Spleen (tissue), 7 donors: Measurements from ENCODE around the gene ZCCHC7.

Source experiments
- CTCF ChIP-seq, 11 experiments: fragments of 200-600 bp in 7 of 11; fragments of 450-650 bp in 4 of 11; sonication (generic) in 4 of 11; IDR thresholded peaks in 8 of 11; conservative IDR thresholded peaks in 3 of 11; 1 replicate in 7 of 11; 2 replicates in 4 of 11; pipeline versions ENCODE4 v1.4.0 to v1.8.0; 2016 to 2021; ENCODE audit warnings: antibody characterized with exemption in 11 of 11, inconsistent platforms in 4 of 11, mild to moderate bottlenecking in 1 of 11
- POLR2AphosphoS5 ChIP-seq, 3 donors: sonication (generic); formaldehyde crosslinking; IDR thresholded peaks; one replicate each; pipeline ENCODE4 v1.5.1; 2017; ENCODE audit warnings: antibody characterized with exemption in 3 of 3
- donor health status: DM: no; HTN: no; CAD: no; lungs with moderate emphysema.
- donor health status: DM: no; HTN: no; CAD: no.
- donor health status: DM: no; HTN: no; CAD: no.

GRCh38 chr9:37246826-37247225 lies 126.5 kb downstream of the ZCCHC7 start:
- no peak for TF ChIP-seq CTCF (IDR thresholded peaks at IDR 0.05 in 8 of 11, conservative IDR thresholded peaks at IDR 0.05 in 3 of 11)
- TF ChIP-seq POLR2AphosphoS5 (IDR thresholded peaks at IDR 0.05): no peak
